HFF-Myc (cell line): Measurements from ENCODE around the gene H19.

Experiments
- DNase-seq: peaks from one replicate; pipeline ENCODE4 v3.0.0-alpha.2; 2011; ENCODE audit warnings: low read depth; ENCODE audit errors: extremely low read depth
- H3K4me3 ChIP-seq: replicated peaks from 2 replicates; pipeline ENCODE4 v1.5.1; 2011; ENCODE audit warnings: low read depth, mild to moderate bottlenecking, control low read depth, low read length
- TF ChIP-seq, protein P1 (sequence below): IDR thresholded peaks from 2 replicates; pipeline ENCODE4 v1.5.1; 2012; ENCODE audit warnings: mild to moderate bottlenecking, low read depth, low read length, control low read depth; ENCODE audit errors: missing control alignments

H19 gene

DNA sequence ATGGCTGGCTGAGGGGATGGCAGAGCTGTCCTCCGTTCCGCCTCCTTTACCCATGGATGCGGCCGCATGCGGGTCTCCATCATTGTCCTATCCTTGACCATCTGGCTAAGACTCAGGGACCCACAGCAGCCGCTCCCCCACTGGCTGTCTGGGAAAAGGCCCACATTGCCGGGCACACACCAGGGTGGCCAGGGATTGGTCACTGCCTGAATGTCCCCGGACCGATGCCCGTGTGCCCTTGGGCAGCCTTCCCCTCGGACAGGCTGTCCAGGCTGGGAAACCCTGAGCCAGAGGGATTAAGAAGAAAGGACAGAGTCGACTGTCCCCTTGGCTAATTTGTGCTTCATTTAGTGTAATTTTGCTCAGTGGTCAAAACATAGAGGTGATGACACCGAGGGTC is 22.5 kb downstream of the H19 start:
- TF ChIP-seq, protein P1, sequence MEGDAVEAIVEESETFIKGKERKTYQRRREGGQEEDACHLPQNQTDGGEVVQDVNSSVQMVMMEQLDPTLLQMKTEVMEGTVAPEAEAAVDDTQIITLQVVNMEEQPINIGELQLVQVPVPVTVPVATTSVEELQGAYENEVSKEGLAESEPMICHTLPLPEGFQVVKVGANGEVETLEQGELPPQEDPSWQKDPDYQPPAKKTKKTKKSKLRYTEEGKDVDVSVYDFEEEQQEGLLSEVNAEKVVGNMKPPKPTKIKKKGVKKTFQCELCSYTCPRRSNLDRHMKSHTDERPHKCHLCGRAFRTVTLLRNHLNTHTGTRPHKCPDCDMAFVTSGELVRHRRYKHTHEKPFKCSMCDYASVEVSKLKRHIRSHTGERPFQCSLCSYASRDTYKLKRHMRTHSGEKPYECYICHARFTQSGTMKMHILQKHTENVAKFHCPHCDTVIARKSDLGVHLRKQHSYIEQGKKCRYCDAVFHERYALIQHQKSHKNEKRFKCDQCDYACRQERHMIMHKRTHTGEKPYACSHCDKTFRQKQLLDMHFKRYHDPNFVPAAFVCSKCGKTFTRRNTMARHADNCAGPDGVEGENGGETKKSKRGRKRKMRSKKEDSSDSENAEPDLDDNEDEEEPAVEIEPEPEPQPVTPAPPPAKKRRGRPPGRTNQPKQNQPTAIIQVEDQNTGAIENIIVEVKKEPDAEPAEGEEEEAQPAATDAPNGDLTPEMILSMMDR: no peak
- no peak overlapping the region for H3K4me3 ChIP-seq
- no peak for DNase-seq

- TF ChIP-seq, protein P1: no peak
- no peak overlapping the region for H3K4me3 ChIP-seq
- no peak for DNase-seq
These were observed 26.7 kb downstream of the H19 start for GRCh38 chr11:1970956-1971355.

DNA sequence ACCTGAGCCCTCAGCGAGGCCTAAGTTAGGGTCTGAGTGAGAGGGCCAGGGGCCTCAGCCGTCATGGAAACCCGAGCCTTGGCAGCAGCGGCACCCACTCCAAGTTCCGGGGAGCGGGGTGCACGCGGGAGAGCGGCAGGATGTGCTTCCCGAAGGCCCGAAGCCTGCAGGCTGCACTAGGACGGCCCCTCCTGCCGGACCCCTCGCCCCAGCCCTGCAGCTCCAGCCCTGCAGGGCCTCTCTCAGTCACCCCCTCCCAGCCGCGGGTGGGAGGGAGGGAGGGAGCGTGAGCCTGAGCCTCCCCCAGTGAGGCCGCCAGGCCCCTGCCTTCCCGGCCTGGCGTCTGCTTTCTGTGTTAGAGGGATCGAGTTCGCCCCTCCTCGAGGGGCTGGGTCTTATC is 27.9 kb downstream of the H19 start:
- TF ChIP-seq, protein P1: no peak
- DNase-seq: no peak
- H3K4me3 ChIP-seq: no peak overlapping the region

GRCh38 chr11:1969035-1969434 is 28.6 kb downstream of the H19 start:
- TF ChIP-seq, protein P1: no peak
- no peak for DNase-seq
- no peak overlapping the region for H3K4me3 ChIP-seq

DNA sequence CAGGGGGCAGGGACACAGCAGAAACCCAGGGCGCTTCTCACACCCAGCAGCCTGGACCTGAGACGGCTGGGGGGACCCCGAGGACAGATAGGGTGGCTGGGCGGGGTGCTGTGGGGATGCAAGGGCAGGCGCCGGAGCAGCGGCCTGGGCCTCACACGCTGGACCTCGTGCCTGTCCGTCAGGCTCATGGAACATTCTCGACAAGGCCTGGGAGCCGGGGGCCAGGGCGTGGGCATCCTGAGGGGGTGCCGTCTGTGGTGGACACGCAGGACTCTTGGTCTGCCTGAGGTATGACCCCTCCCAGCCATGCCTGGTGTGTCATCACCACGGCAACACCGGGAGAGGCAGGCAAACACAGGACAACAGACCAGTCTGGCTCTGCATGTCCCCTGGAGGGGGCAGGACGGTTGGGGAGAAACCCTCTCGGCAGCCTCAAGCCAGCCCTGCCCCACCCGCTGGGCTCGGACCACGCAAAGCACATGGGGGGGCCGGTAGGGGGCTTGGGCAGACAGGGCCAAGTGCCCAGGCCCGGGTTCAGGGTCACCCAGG is 29.1 kb downstream of the H19 start:
- no peak overlapping the region for H3K4me3 ChIP-seq
- TF ChIP-seq, protein P1: no peak
- DNase-seq: no peak

DNA sequence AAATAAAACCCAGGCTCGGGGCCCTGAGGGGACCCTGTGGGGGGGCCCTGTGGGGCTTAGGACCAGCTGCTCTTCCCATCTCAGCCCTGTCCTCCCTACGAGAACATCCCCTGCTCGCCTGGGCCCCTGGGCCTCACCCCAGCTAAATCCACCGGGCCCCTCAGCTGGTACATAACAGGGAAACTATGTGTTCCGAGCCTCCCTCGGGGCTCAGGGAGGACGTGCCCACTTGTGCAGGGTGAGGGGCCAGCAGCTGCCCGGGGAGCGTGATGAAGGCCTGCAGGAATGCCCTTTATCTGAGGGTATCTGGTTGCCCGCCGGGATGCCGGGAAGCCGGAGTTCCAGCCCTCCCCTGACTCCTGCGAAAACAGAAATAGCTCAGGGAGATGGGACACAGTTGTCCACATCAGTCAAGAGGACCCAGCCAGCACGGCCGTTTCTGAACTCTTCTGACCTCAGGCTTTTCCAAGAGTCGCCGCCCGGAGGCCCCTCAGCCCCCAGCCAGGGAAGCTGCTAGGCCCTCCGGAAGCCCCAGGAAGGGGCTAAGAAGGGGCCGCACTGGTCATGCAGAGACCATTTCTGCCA is 29.9 kb downstream of the H19 start:
- no peak for DNase-seq
- no peak overlapping the region for H3K4me3 ChIP-seq
- TF ChIP-seq, protein P1: no peak

DNA sequence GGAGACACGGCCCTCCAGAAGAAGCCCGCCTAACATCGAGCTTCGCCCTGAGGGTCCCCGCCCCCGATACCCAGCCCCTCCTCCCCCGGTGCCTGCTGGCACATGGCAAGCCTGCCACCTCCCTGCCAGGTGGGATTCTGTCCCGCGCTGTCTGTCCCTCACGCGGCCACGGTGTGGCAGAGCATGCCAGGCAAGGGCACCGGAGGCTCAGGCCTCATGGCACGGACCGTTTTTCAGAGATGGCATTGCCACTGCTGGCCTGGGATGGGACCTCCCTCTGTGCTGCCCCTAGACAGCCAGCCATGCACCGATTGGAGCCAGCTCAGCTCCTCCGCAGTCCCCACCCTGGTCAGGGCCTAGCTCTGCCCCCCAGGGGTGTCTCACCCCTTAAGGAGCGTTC is 31.1 kb downstream of the H19 start:
- no peak for DNase-seq
- H3K4me3 ChIP-seq: no peak overlapping the region
- TF ChIP-seq, protein P1: no peak
